Activated T-helper 1 cell treated with anti-CD3 and anti-CD28 coated beads, Interleukin-12 subunit alpha, Interleukin-12 subunit beta, Interleukin-2, Interleukin-4 antibody, amounts not matched to agents 30 ng/mL and 10 ng/mL and 1 ng/mL, durations not matched to agents 14 hours and 24 hours and 36 hours (primary cell): ENCODE data around the gene ARAP1. TPM values are rescaled to one million over a fixed set of nuclear protein-coding genes. Genes with fewer than 3 reads are reported as not detected.

Experiments
- DNase-seq: peaks from one replicate; pipeline ENCODE4 v3.0.0; 2021; ENCODE audit warnings: low spot score
- H3K27ac Mint-ChIP-seq: one replicate; pipeline ENCODE4 v1.8.0; 2021; ENCODE audit warnings: mild to moderate bottlenecking, mixed read lengths
- H3K27me3 Mint-ChIP-seq: one replicate; pipeline ENCODE4 v1.8.0; 2022; ENCODE audit warnings: mild to moderate bottlenecking, moderate library complexity, mixed read lengths; ENCODE audit not compliant: insufficient read depth
- H3K36me3 Mint-ChIP-seq: one replicate; pipeline ENCODE4 v1.8.0; 2021; ENCODE audit warnings: low read depth, mixed read lengths
- H3K4me1 Mint-ChIP-seq: one replicate; pipeline ENCODE4 v1.8.0; 2021; ENCODE audit warnings: low read depth, mixed read lengths
- H3K4me3 Mint-ChIP-seq: one replicate; pipeline ENCODE4 v1.8.0; 2021; ENCODE audit warnings: mild to moderate bottlenecking, moderate library complexity, mixed read lengths
- H3K9me3 Mint-ChIP-seq: one replicate; pipeline ENCODE4 v1.8.0; 2021; ENCODE audit warnings: mixed read lengths
- intact Hi-C: fragments of 100-400 bp; cut with micrococcal nuclease; formaldehyde crosslinking; loops from one replicate; pipeline ENCODE4 v1.15.1; 2024
- total RNA-seq: library from RNA; stranded (reverse); gene quantifications from 2 replicates; pipeline ENCODE4 v1.2.3, GENCODE V29; 2022

ARAP1 gene
- total RNA-seq, 1 donor from 2014 or later = 88.6 TPM

- Mint-ChIP-seq H3K27me3 (no peaks in the 10 kb centered on the region), H3K36me3 (peaks cover 21% of the 10 kb centered on the region), H3K27ac (no peak overlapping the region), H3K4me1 (peaks cover 14% of the 10 kb centered on the region), H3K4me3 (no peak overlapping the region), H3K9me3 (peaks cover 5% of the 10 kb centered on the region)
- intact Hi-C loops = no loop called here
- DNase-seq = no peak
Measured at GRCh38 chr11:72730243-72730642, 22.0 kb downstream of the ARAP1 start.

- H3K4me1 Mint-ChIP-seq = peaks cover 34% of the 10 kb centered on the region
- no peak overlapping the region for H3K4me3 Mint-ChIP-seq
- H3K9me3 Mint-ChIP-seq = peaks cover 5% of the 10 kb centered on the region
- no peak overlapping the region for H3K27ac Mint-ChIP-seq
- peaks cover 23% of the 10 kb centered on the region for H3K36me3 Mint-ChIP-seq
- H3K27me3 Mint-ChIP-seq = no peaks in the 10 kb centered on the region
- intact Hi-C loops = loop anchor here (10.0 kb wide), 1 partner anchor 517 kb away; no protein-coding TSS in a partner anchor
- DNase-seq = no peak
Measured at GRCh38 chr11:72727521-72727920, 24.7 kb downstream of the ARAP1 start.

GRCh38 chr11:72726266-72727220 lies 25.7 kb downstream of the ARAP1 start:
- H3K36me3 Mint-ChIP-seq = peaks cover 23% of the 10 kb centered on the region
- no peak overlapping the region for H3K4me3 Mint-ChIP-seq
- DNase-seq = no peak
- no peak overlapping the region for H3K27ac Mint-ChIP-seq
- peaks cover 42% of the 10 kb centered on the region for H3K4me1 Mint-ChIP-seq
- H3K9me3 Mint-ChIP-seq = peaks cover 3% of the 10 kb centered on the region
- intact Hi-C loops = loop anchor here (10.0 kb wide), 1 partner anchor 518 kb away; no protein-coding TSS in a partner anchor
- no peaks in the 10 kb centered on the region for H3K27me3 Mint-ChIP-seq

DNA sequence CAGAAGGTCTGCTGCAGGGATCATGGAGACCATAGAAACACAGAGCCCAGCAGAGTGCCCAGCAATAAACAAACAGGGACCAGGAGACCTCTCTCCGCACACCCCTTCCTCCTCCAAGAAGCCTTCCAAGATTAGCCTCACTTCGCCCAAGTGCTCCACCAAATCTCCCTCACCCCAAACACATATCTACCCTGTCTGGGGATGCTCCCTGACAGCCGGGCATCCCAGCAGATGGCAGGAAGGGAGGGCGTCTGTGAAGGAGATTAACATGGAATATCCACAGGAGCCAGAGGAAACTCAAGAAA lies 26.5 kb downstream of the ARAP1 start:
- H3K9me3 Mint-ChIP-seq = no peaks in the 10 kb centered on the region
- no peaks in the 10 kb centered on the region for H3K27me3 Mint-ChIP-seq
- intact Hi-C loops = loop anchor here (1.0 to 10.0 kb wide), 5 partner anchors 68 to 519 kb away; no protein-coding TSS in a partner anchor
- peaks cover 17% of the 10 kb centered on the region for H3K36me3 Mint-ChIP-seq
- H3K27ac Mint-ChIP-seq = peak overlapping the region; percentile 78
- H3K4me3 Mint-ChIP-seq = no peak overlapping the region
- no peak for DNase-seq
- H3K4me1 Mint-ChIP-seq = peaks cover 51% of the 10 kb centered on the region

DNA sequence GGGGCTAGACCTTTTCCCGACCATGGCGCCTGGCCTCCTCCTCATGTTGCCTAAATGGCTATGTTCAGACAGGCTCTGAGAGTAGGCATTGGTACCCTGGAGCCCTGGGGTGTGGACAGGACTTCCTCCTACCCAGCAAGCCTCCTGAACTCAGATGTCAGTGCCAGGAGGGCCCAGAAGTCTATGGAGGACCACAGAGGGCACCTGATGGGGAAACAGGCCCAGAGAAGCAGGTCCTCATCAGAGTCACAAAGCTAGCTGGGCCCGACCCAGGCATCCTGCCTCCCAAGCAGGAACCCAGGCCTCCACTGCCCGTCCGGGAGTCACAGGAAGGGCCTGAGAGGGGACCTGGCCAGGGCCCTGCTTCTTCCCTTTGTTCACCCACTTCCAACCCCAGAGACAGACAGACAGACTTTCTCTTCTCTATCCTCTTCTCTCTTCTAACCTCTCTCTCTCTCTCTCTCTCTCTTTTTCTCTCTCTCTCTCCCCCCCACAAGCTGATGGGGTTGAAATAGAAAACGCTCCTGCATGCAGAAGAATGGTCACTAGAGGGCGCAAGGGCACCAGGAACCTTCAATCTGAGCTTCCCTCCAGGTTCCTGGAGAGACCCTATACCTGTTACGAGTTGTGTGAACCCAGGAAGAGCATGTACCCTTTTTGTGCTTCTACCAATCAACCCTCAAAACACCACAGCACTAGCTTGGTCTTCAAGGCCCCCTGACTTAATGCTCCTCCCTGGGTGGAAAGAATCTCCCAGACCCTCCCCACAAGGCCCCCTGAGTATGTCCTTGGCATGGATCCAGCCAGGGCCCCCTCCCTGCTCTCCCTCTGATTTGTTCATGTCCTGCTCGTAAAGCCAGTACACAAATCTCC lies 27.1 kb downstream of the ARAP1 start:
- Mint-ChIP-seq H3K36me3 (peaks cover 18% of the 10 kb centered on the region), H3K27ac (peak overlapping the region; percentile 78), H3K4me3 (no peak overlapping the region), H3K27me3 (no peaks in the 10 kb centered on the region), H3K4me1 (peaks cover 57% of the 10 kb centered on the region), H3K9me3 (no peaks in the 10 kb centered on the region)
- DNase-seq = peak; percentile 70
- intact Hi-C loops = loop anchor here (1.0 to 10.0 kb wide), 5 partner anchors 68 to 520 kb away; no protein-coding TSS in a partner anchor

- DNase-seq = no peak
- H3K9me3 Mint-ChIP-seq = no peaks in the 10 kb centered on the region
- H3K4me1 Mint-ChIP-seq = peaks cover 67% of the 10 kb centered on the region
- intact Hi-C loops = loop anchor here (10.0 kb wide), 1 partner anchor 521 kb away; no protein-coding TSS in a partner anchor
- peak overlapping the region; percentile 29 for H3K4me3 Mint-ChIP-seq
- H3K27ac Mint-ChIP-seq = peak overlapping the region; percentile 71
- H3K27me3 Mint-ChIP-seq = no peaks in the 10 kb centered on the region
- H3K36me3 Mint-ChIP-seq = peaks cover 16% of the 10 kb centered on the region
Measured at GRCh38 chr11:72724021-72724551, 28.1 kb downstream of the ARAP1 start.

DNA sequence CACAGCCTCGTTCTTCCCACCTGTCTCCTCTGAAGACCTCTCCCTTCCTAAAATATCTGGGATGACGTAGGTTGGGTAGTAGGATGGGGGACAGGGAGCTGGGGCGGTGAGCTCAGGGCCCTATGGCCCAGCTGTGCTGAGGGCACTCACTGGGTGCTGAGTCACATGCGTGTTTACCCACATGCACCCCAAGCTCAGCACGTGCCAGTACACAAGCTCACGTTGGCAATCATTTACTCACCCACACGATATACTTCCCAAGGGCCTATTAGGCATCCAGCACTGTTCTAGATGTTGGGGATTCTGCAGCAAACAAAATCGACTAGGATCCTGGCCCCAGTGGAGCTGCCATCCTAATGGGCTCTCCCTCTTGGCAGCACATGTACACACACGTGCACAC lies 28.7 kb downstream of the ARAP1 start:
- peaks cover 17% of the 10 kb centered on the region for H3K36me3 Mint-ChIP-seq
- peak overlapping the region; percentile 71 for H3K27ac Mint-ChIP-seq
- no peaks in the 10 kb centered on the region for H3K9me3 Mint-ChIP-seq
- peaks cover 73% of the 10 kb centered on the region for H3K4me1 Mint-ChIP-seq
- DNase-seq = no peak
- no peaks in the 10 kb centered on the region for H3K27me3 Mint-ChIP-seq
- peak overlapping the region; percentile 29 for H3K4me3 Mint-ChIP-seq
- intact Hi-C loops = loop anchor here (2.0 to 10.0 kb wide), 3 partner anchors 461 to 653 kb away; partner anchors contain the start of gene RELT

DNA sequence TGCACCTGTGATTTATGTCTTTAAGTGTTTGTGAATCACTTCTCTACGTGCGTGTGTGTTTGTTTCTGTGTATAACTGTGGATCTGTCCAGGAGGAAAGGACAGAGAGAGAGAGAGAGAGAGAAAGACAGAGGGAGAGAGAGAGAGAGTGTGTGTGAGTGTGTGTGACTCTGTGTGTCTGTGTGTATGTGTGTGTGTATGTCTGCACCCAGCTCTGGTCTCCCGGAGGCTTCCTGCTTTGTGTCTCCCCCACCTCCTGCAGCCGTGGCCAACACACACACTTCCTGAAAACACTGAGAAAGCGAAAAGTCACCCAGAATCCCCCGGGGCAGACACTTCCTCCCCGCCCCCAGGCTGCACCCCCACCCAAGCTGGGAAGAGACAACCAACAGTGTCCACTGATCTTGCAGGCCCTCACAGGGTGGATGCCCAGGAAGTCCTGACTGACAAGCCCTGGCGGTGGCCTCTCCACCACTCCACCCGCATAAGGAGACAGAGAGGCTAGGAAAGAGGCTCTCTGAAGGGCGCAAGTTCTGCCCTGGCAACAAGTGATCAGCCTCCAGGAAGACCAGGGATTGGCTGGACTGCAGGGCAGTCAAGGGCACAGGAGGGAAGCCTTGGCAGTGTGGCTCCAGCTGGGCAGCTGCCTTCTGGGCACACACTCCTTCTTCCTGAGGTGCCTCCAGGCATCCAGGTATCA lies 30.0 kb downstream of the ARAP1 start:
- peak overlapping the region; percentile 96 for H3K27ac Mint-ChIP-seq
- H3K36me3 Mint-ChIP-seq = peaks cover 17% of the 10 kb centered on the region
- peaks cover 70% of the 10 kb centered on the region for H3K4me1 Mint-ChIP-seq
- DNase-seq = peak; percentile 80
- peak overlapping the region; percentile 94 for H3K4me3 Mint-ChIP-seq
- intact Hi-C loops = loop anchor here (1.0 to 10.0 kb wide), 7 partner anchors 14 to 655 kb away; partner anchors contain the start of genes ARAP1 and RELT
- no peaks in the 10 kb centered on the region for H3K27me3 Mint-ChIP-seq
- H3K9me3 Mint-ChIP-seq = no peaks in the 10 kb centered on the region

- Mint-ChIP-seq H3K27ac (peak overlapping the region; percentile 96), H3K27me3 (no peaks in the 10 kb centered on the region), H3K36me3 (peaks cover 17% of the 10 kb centered on the region), H3K9me3 (no peaks in the 10 kb centered on the region), H3K4me3 (peak overlapping the region; percentile 94), H3K4me1 (peaks cover 70% of the 10 kb centered on the region)
- intact Hi-C loops = loop anchor here (1.0 to 10.0 kb wide), 7 partner anchors 15 to 655 kb away; partner anchors contain the start of genes ARAP1 and RELT
- DNase-seq = peak; percentile 24
Measured at GRCh38 chr11:72721689-72722049, 30.5 kb downstream of the ARAP1 start.

DNA sequence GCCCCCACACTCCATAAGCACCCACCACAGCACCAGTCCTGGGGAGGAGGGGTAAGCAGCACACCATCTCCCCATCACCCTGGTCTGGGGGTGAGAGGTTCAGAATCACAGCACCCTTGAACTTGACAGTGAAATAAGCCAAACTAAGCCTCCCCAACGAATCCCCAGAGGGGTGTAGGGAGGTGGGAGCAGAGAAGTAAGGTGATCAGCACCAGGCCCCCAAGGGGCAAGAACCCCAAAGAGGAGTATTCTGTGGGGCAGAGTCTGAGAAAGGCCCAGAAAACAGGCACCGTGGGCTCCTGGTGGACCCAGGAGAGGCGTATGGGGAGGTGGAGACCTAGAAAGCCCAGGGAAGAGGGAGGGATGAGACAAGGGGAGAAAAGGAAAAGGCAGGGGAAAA lies 30.9 kb downstream of the ARAP1 start:
- Mint-ChIP-seq H3K36me3 (peaks cover 17% of the 10 kb centered on the region), H3K9me3 (no peaks in the 10 kb centered on the region), H3K4me3 (peak overlapping the region; percentile 94), H3K4me1 (peaks cover 70% of the 10 kb centered on the region), H3K27ac (peak overlapping the region; percentile 96), H3K27me3 (no peaks in the 10 kb centered on the region)
- DNase-seq = no peak
- intact Hi-C loops = loop anchor here (10.0 kb wide), 1 partner anchor 524 kb away; no protein-coding TSS in a partner anchor

- intact Hi-C loops = loop anchor here (10.0 kb wide), 1 partner anchor 524 kb away; no protein-coding TSS in a partner anchor
- H3K9me3 Mint-ChIP-seq = no peaks in the 10 kb centered on the region
- peaks cover 17% of the 10 kb centered on the region for H3K36me3 Mint-ChIP-seq
- peak overlapping the region; percentile 96 for H3K27ac Mint-ChIP-seq
- no peaks in the 10 kb centered on the region for H3K27me3 Mint-ChIP-seq
- peaks cover 68% of the 10 kb centered on the region for H3K4me1 Mint-ChIP-seq
- DNase-seq = no peak
- H3K4me3 Mint-ChIP-seq = peak overlapping the region; percentile 94
Measured at GRCh38 chr11:72720784-72721183, 31.4 kb downstream of the ARAP1 start.

GRCh38 chr11:72720047-72720446 lies 32.2 kb downstream of the ARAP1 start:
- Mint-ChIP-seq H3K4me1 (peaks cover 61% of the 10 kb centered on the region), H3K4me3 (peak overlapping the region; percentile 94), H3K36me3 (peaks cover 10% of the 10 kb centered on the region), H3K27me3 (no peaks in the 10 kb centered on the region), H3K9me3 (no peaks in the 10 kb centered on the region), H3K27ac (peak overlapping the region; percentile 68)
- intact Hi-C loops = loop anchor here (10.0 kb wide), 1 partner anchor 525 kb away; no protein-coding TSS in a partner anchor
- DNase-seq = no peak
